Left lung (tissue), 10 donors: Measurements from ENCODE around the gene SLC12A3. TPM values are rescaled to one million over a fixed set of nuclear protein-coding genes. Genes with fewer than 3 reads are reported as not detected.

ENCODE experiments used
- ATAC-seq: fragments of 200-7000 bp; cut with Tn5 transposase; one replicate; pipeline ENCODE4 v1.9.1; 2020; ENCODE audit warnings: moderate library complexity
- DNase-seq, 4 donors: peaks; one replicate each; pipeline ENCODE4 v3.0.0-alpha.2; 2013 to 2020
- H3K27ac ChIP-seq, 2 donors: fragments of 200-600 bp; sonication (generic) in 1 of 2; one replicate each; pipeline versions ENCODE4 v1.5.0 to v1.8.0; 2020 to 2021
- H3K27me3 ChIP-seq, 2 donors: fragments of 200-600 bp; sonication (generic) in 1 of 2; one replicate each; pipeline versions ENCODE4 v1.5.0 to v1.8.0; 2020 to 2021
- H3K36me3 ChIP-seq, 2 donors: fragments of 200-600 bp; sonication (generic) in 1 of 2; one replicate each; pipeline versions ENCODE4 v1.5.0 to v1.8.0; 2020 to 2021
- H3K4me1 ChIP-seq, 2 donors: fragments of 200-600 bp; one replicate each; pipeline ENCODE4 v1.8.0; 2021
- H3K4me3 ChIP-seq, 2 donors: fragments of 200-600 bp; sonication (generic) in 1 of 2; one replicate each; pipeline versions ENCODE4 v1.5.0 to v1.8.0; 2020 to 2021; ENCODE audit warnings: mild to moderate bottlenecking in 1 of 2
- H3K9me3 ChIP-seq, 2 donors: fragments of 200-600 bp; sonication (generic) in 1 of 2; one replicate each; pipeline versions ENCODE4 v1.5.0 to v1.8.0; 2020 to 2021
- CTCF ChIP-seq, 2 donors: fragments of 200-600 bp; sonication (generic) in 1 of 2; IDR thresholded peaks; one replicate each; pipeline versions ENCODE4 v1.5.0 to v1.8.0; 2021; ENCODE audit warnings: antibody characterized with exemption in 2 of 2
- intact Hi-C, 2 donors: fragments of 100-400 bp; cut with DNase I; formaldehyde crosslinking; loops; one replicate each; pipeline versions ENCODE4 v1.11.2 to v1.14.2; 2022
- polyA plus RNA-seq, 6 donors: library from polyadenylated mRNA; unstranded; fragments of 120-200 nt; gene quantifications; one replicate each; pipeline ENCODE4 v1.2.1, GENCODE V29; 2013; ENCODE audit not compliant: insufficient read length in 6 of 6
- total RNA-seq, 2 donors: library from RNA; stranded (reverse); fragmentation: NEBNext Ultra II Directional; extraction: Animal tissue kit (Norgen Biotek cat#: 25700); gene quantifications; one replicate each; pipeline ENCODE4 v1.2.1, GENCODE V29; 2021
- donor health status: DM: no; HTN: yes; CAD: no.
- donor health status: DM: no; HTN: no; CAD: no.

Gene SLC12A3
- total and polyA plus RNA-seq, 8 donors, result 0.13 to 0.49 (median 0.20) TPM; not detected in 2

GRCh38 chr16:56914896-56915295, 49.9 kb downstream of the SLC12A3 start:
- Histone ChIP-seq H3K36me3 (no peaks in the 10 kb centered on the region), H3K4me1 (peaks cover 8 to 55% of the 10 kb centered on the region in 2 donors), H3K27me3 (no peaks in the 10 kb centered on the region), H3K27ac (peak overlapping the region in 1 of 2 donors; percentile 33), H3K4me3 (no peak overlapping the region), H3K9me3 (no peaks in the 10 kb centered on the region)
- ATAC-seq, result no peak
- TF ChIP-seq CTCF (IDR thresholded peaks at IDR 0.05), result no peak
- intact Hi-C loops, result no loop called here
- DNase-seq, result no peak

- no peak overlapping the region for H3K4me3 ChIP-seq
- TF ChIP-seq CTCF (IDR thresholded peaks at IDR 0.05), result no peak
- DNase-seq, result peak in 1 of 4 donors; percentile 23
These were observed 50.5 kb downstream of the SLC12A3 start for GRCh38 chr16:56915336-56916119.

GRCh38 chr16:56916571-56917403, 51.8 kb downstream of the SLC12A3 start:
- ATAC-seq, result peak; percentile 56
- no peak for TF ChIP-seq CTCF (IDR thresholded peaks at IDR 0.05)
- H3K36me3 ChIP-seq, result no peaks in the 10 kb centered on the region
- no peaks in the 10 kb centered on the region for H3K27me3 ChIP-seq
- no peak for DNase-seq
- peaks cover 4 to 36% of the 10 kb centered on the region in 2 donors for H3K4me1 ChIP-seq
- no peak overlapping the region for H3K4me3 ChIP-seq
- no peaks in the 10 kb centered on the region for H3K9me3 ChIP-seq
- H3K27ac ChIP-seq, result peak overlapping the region; percentile 26 to 58
- intact Hi-C loops, result no loop called here

More at GRCh38 chr16:56915336-56916119, 50.5 kb downstream of the SLC12A3 start:
- no peaks in the 10 kb centered on the region for H3K36me3 ChIP-seq
- no peaks in the 10 kb centered on the region for H3K27me3 ChIP-seq
- no peak for ATAC-seq
- intact Hi-C loops, result no loop called here
- peaks cover 8 to 48% of the 10 kb centered on the region in 2 donors for H3K4me1 ChIP-seq
- H3K27ac ChIP-seq, result peak overlapping the region in 1 of 2 donors; percentile 33
- H3K9me3 ChIP-seq, result no peaks in the 10 kb centered on the region

- Histone ChIP-seq H3K27ac (no peak overlapping the region), H3K27me3 (no peaks in the 10 kb centered on the region), H3K4me1 (peaks cover 4 to 22% of the 10 kb centered on the region in 2 donors), H3K9me3 (no peaks in the 10 kb centered on the region), H3K4me3 (no peak overlapping the region), H3K36me3 (no peaks in the 10 kb centered on the region)
- ATAC-seq (no peak), DNase-seq (no peak)
- TF ChIP-seq CTCF (IDR thresholded peaks at IDR 0.05), result no peak
- intact Hi-C loops, result no loop called here
These were observed 53.5 kb downstream of the SLC12A3 start for GRCh38 chr16:56918467-56919012.
